ENCODE data around the gene LGALSL. TPM values are rescaled to one million over a fixed set of nuclear protein-coding genes. Genes with fewer than 3 reads are reported as not detected.
"Not testable (repeated sequence)": the region's sequence is repeated elsewhere in the genome, so short reads cannot be mapped to it uniquely, and the experiment has no call there.

LGALSL gene
- total RNA-seq, 1 donor from 2014 or later = 1.5 TPM

- intact Hi-C loops (cut with micrococcal nuclease) = no loop called here
- ChIA-PET CTCF (no interaction called here), POLR2A (no interaction called here)
- Mint-ChIP-seq H3K36me3 (ENCODE audit: low read depth) (no peaks in the 10 kb centered on the region), H3K27me3 (peaks cover 11% of the 10 kb centered on the region), H3K27ac (no peak overlapping the region), H3K4me3 (no peak overlapping the region), H3K4me1 (no peaks in the 10 kb centered on the region), H3K9me3 (no peaks in the 10 kb centered on the region)
- DNase-seq = no peak
- no peak for TF ChIP-seq CTCF (IDR thresholded peaks at IDR 0.05)
- ATAC-seq (ENCODE audit: low read depth) = no peak
Measured at GRCh38 chr2:64442277-64442676, 11.7 kb upstream of the LGALSL start.

- no peak overlapping the region for H3K4me3 Mint-ChIP-seq
- no peak for TF ChIP-seq CTCF (IDR thresholded peaks at IDR 0.05)
- H3K27me3 Mint-ChIP-seq = peaks cover 11% of the 10 kb centered on the region
- no peaks in the 10 kb centered on the region for H3K4me1 Mint-ChIP-seq
- no peaks in the 10 kb centered on the region for H3K36me3 Mint-ChIP-seq (ENCODE audit: low read depth)
- no peak for DNase-seq
- no peak for ATAC-seq (ENCODE audit: low read depth)
- intact Hi-C loops (cut with micrococcal nuclease) = no loop called here
- H3K27ac Mint-ChIP-seq = no peak overlapping the region
- ChIA-PET POLR2A (no interaction called here), CTCF (no interaction called here)
- no peaks in the 10 kb centered on the region for H3K9me3 Mint-ChIP-seq
Measured at GRCh38 chr2:64442801-64443429, 11.0 kb upstream of the LGALSL start.

GRCh38 chr2:64445970-64446369 is 8.0 kb upstream of the LGALSL start:
- POLR2A ChIA-PET = not testable (repeated sequence)

GRCh38 chr2:64447317-64448040 is 6.5 kb upstream of the LGALSL start:
- TF ChIP-seq CTCF (IDR thresholded peaks at IDR 0.05) = no peak
- Mint-ChIP-seq H3K36me3 (ENCODE audit: low read depth) (no peaks in the 10 kb centered on the region), H3K27me3 (peaks cover 2% of the 10 kb centered on the region), H3K27ac (no peak overlapping the region), H3K4me3 (no peak overlapping the region), H3K9me3 (no peaks in the 10 kb centered on the region), H3K4me1 (no peaks in the 10 kb centered on the region)
- intact Hi-C loops (cut with micrococcal nuclease) = no loop called here
- no peak for DNase-seq
- ATAC-seq (ENCODE audit: low read depth) = no peak
- POLR2A ChIA-PET = no interaction called here
- CTCF ChIA-PET = no interaction called here

More at GRCh38 chr2:64445970-64446369, 8.0 kb upstream of the LGALSL start:
- CTCF ChIA-PET; H3K36me3 Mint-ChIP-seq (ENCODE audit: low read depth); H3K27ac Mint-ChIP-seq; H3K4me1 Mint-ChIP-seq; ATAC-seq (ENCODE audit: low read depth); H3K4me3 Mint-ChIP-seq; intact Hi-C loops (cut with micrococcal nuclease); H3K27me3 Mint-ChIP-seq; DNase-seq; H3K9me3 Mint-ChIP-seq: not testable (repeated sequence)

GRCh38 chr2:64448041-64448426 is 5.9 kb upstream of the LGALSL start:
- CTCF ChIA-PET = no interaction called here

More at GRCh38 chr2:64448041-64448426, 5.9 kb upstream of the LGALSL start:
- intact Hi-C loops (cut with micrococcal nuclease) = no loop called here
- ATAC-seq (ENCODE audit: low read depth) (no peak), DNase-seq (no peak)
- no peak for TF ChIP-seq CTCF (IDR thresholded peaks at IDR 0.05)
- H3K9me3 Mint-ChIP-seq = no peaks in the 10 kb centered on the region
- no peaks in the 10 kb centered on the region for H3K36me3 Mint-ChIP-seq (ENCODE audit: low read depth)
- no peaks in the 10 kb centered on the region for H3K4me1 Mint-ChIP-seq
- H3K4me3 Mint-ChIP-seq = no peak overlapping the region
- POLR2A ChIA-PET = no interaction called here
- H3K27ac Mint-ChIP-seq = no peak overlapping the region
- H3K27me3 Mint-ChIP-seq = peaks cover 1% of the 10 kb centered on the region

Data from activated B cell treated with CpG ODN at 0.5 μM for 24 hours (primary cell).